Fibroblast of villous mesenchyme (primary cell): ENCODE data around the gene C3orf38. TPM values are rescaled to one million over a fixed set of nuclear protein-coding genes. Genes with fewer than 3 reads are reported as not detected.

Source experiments
- total RNA-seq: library from RNA; depleted of rRNA; stranded (reverse); fragments of >200 nt; gene quantifications from 2 replicates; pipeline ENCODE4 v1.2.3, GENCODE V29; 2012

The C3orf38 gene
- total RNA-seq, 1 donor = 33.2 TPM

Other genes with a start within 250 kb of the C3orf38 start
- gene CGGBP1, start 91.0 kb upstream of the C3orf38 start, total RNA-seq = 55.7 and 81.2 TPM in 2 replicates
- gene ZNF654, start 90.7 kb upstream of the C3orf38 start, total RNA-seq = 13.2 and 20.7 TPM in 2 replicates